Stimulated activated CD8-positive, alpha-beta memory T cell treated with anti-CD3 and anti-CD28 coated beads, Interleukin-12 subunit alpha, Interleukin-12 subunit beta, amount 100 ng/mL, for 4 hours (primary cell): ENCODE results near the gene IL13RA1.
"Not testable (repeated sequence)": the region's sequence is repeated elsewhere in the genome, so short reads cannot be mapped to it uniquely, and the experiment has no call there.

ENCODE experiments used
- DNase-seq: peaks from one replicate; pipeline ENCODE4 v3.0.0-alpha.2; 2020; ENCODE audit warnings: low read depth

Gene IL13RA1

GRCh38 chrX:118726887-118727685, at the start of gene IL13RA1:
Gene IL13RA1, plus strand, starts transcription at chrX:118727606. Its CDS starts 33 bp downstream, at chrX:118727639.
- DNase-seq = no peak

GRCh38 chrX:118679290-118679689, 48.1 kb upstream of the IL13RA1 start:
- no peak for DNase-seq

- no peak for DNase-seq
Observed at GRCh38 chrX:118682258-118683014, 45.0 kb upstream of the IL13RA1 start.

- no peak for DNase-seq
Observed at GRCh38 chrX:118685393-118685792, 42.0 kb upstream of the IL13RA1 start.

- DNase-seq = no peak
Observed at GRCh38 chrX:118688935-118689334, 38.5 kb upstream of the IL13RA1 start.

GRCh38 chrX:118693843-118694242, 33.6 kb upstream of the IL13RA1 start:
- no peak for DNase-seq

GRCh38 chrX:118694638-118695037, 32.8 kb upstream of the IL13RA1 start:
- DNase-seq = no peak

GRCh38 chrX:118698516-118699170, 28.8 kb upstream of the IL13RA1 start:
- no peak for DNase-seq

- no peak for DNase-seq
Observed at GRCh38 chrX:118702741-118703140, 24.7 kb upstream of the IL13RA1 start.

GRCh38 chrX:118706681-118707080, 20.7 kb upstream of the IL13RA1 start:
- DNase-seq = no peak

GRCh38 chrX:118714521-118714920, 12.9 kb upstream of the IL13RA1 start:
- no peak for DNase-seq

GRCh38 chrX:118715917-118716316, 11.5 kb upstream of the IL13RA1 start:
- not testable (repeated sequence) for DNase-seq

- not testable (repeated sequence) for DNase-seq
Observed at GRCh38 chrX:118716833-118717232, 10.6 kb upstream of the IL13RA1 start.

GRCh38 chrX:118717678-118718391, 9.6 kb upstream of the IL13RA1 start:
- DNase-seq = no peak

- DNase-seq = no peak
Observed at GRCh38 chrX:118718737-118719136, 8.7 kb upstream of the IL13RA1 start.

GRCh38 chrX:118720058-118720707, 7.2 kb upstream of the IL13RA1 start:
- no peak for DNase-seq

GRCh38 chrX:118723376-118723775, 4.0 kb upstream of the IL13RA1 start:
- DNase-seq = no peak

GRCh38 chrX:118724365-118724764, 3.0 kb upstream of the IL13RA1 start:
- no peak for DNase-seq

GRCh38 chrX:118724775-118725174, 2.6 kb upstream of the IL13RA1 start:
- DNase-seq = no peak

GRCh38 chrX:118726396-118726795, 1.0 kb upstream of the IL13RA1 start:
- DNase-seq = no peak

GRCh38 chrX:118727686-118728339, 407 bp downstream of the IL13RA1 start:
- no peak for DNase-seq
